Renal cortical epithelial cell (primary cell): ENCODE data around the gene PCMTD2. TPM values are rescaled to one million over a fixed set of nuclear protein-coding genes. Genes with fewer than 3 reads are reported as not detected.
"Not testable (repeated sequence)": the region's sequence is repeated elsewhere in the genome, so short reads cannot be mapped to it uniquely, and the experiment has no call there.

Experiments
- DNase-seq: peaks from one replicate; pipeline ENCODE4 v3.0.0-alpha.2; 2011; ENCODE audit warnings: low read depth
- total RNA-seq: library from RNA; depleted of rRNA; stranded (reverse); fragments of >200 nt; gene quantifications from 2 replicates; pipeline ENCODE4 v1.2.3, GENCODE V29; 2014

PCMTD2 gene
- total RNA-seq, 1 donor from 2014 or later: 53.7 TPM

- peak; percentile 86 for DNase-seq
These were observed 31.0 kb upstream of the PCMTD2 start for GRCh38 chr20:64224351-64225170.

- no peak for DNase-seq
These were observed 30.4 kb upstream of the PCMTD2 start for GRCh38 chr20:64225171-64225595.

- no peak for DNase-seq
These were observed 29.5 kb upstream of the PCMTD2 start for GRCh38 chr20:64225828-64226598.

- no peak for DNase-seq
These were observed 28.6 kb upstream of the PCMTD2 start for GRCh38 chr20:64226686-64227580.

- DNase-seq: no peak
These were observed 27.4 kb upstream of the PCMTD2 start for GRCh38 chr20:64228086-64228653.

GRCh38 chr20:64228751-64229506, 26.6 kb upstream of the PCMTD2 start:
- no peak for DNase-seq

- no peak for DNase-seq
These were observed 26.0 kb upstream of the PCMTD2 start for GRCh38 chr20:64229507-64230061.

GRCh38 chr20:64230461-64231145, 24.9 kb upstream of the PCMTD2 start:
- no peak for DNase-seq

- no peak for DNase-seq
These were observed 23.7 kb upstream of the PCMTD2 start for GRCh38 chr20:64231621-64232550.

- no peak for DNase-seq
These were observed 22.8 kb upstream of the PCMTD2 start for GRCh38 chr20:64232794-64233193.

- no peak for DNase-seq
These were observed 21.8 kb upstream of the PCMTD2 start for GRCh38 chr20:64233725-64234124.

GRCh38 chr20:64234291-64234791, 21.2 kb upstream of the PCMTD2 start:
- no peak for DNase-seq

GRCh38 chr20:64234921-64235565, 20.5 kb upstream of the PCMTD2 start:
- not testable (repeated sequence) for DNase-seq

- DNase-seq: no peak
These were observed 19.1 kb upstream of the PCMTD2 start for GRCh38 chr20:64236137-64237088.

- DNase-seq: no peak
These were observed 18.2 kb upstream of the PCMTD2 start for GRCh38 chr20:64237316-64237715.

- no peak for DNase-seq
These were observed 17.3 kb upstream of the PCMTD2 start for GRCh38 chr20:64238115-64238825.
